ENCODE results near the gene PYCR2.

PYCR2 gene

GRCh38 chr1:225876900-225877510, 47.0 kb downstream of the PYCR2 start:
- DNase-seq (ENCODE audit: low read depth), result no peak

- no peak for DNase-seq (ENCODE audit: low read depth)
These were observed 48.8 kb downstream of the PYCR2 start for GRCh38 chr1:225875044-225875815.

GRCh38 chr1:225874431-225874830, 49.6 kb downstream of the PYCR2 start:
- no peak for DNase-seq (ENCODE audit: low read depth)

- DNase-seq (ENCODE audit: low read depth), result no peak
These were observed 50.7 kb downstream of the PYCR2 start for GRCh38 chr1:225873281-225873850.

- DNase-seq (ENCODE audit: low read depth), result no peak
These were observed 52.0 kb downstream of the PYCR2 start for GRCh38 chr1:225872075-225872430.

GRCh38 chr1:225871359-225872074, 52.5 kb downstream of the PYCR2 start:
- DNase-seq (ENCODE audit: low read depth), result no peak

- DNase-seq (ENCODE audit: low read depth), result no peak
These were observed 53.1 kb downstream of the PYCR2 start for GRCh38 chr1:225870911-225871310.
